HepG2 (cell line): ENCODE data around the gene GJC2. TPM values are rescaled to one million over a fixed set of nuclear protein-coding genes. Genes with fewer than 3 reads are reported as not detected.
A peak's percentile ranks its signal among the peaks of the same experiment; 100 is the strongest.

ENCODE experiments used
- FOXO1 ChIP-seq: sonication (generic); formaldehyde crosslinking; IDR thresholded peaks from 2 replicates; pipeline ENCODE4 v1.4.0; 2020; ENCODE audit warnings: missing genetic modification reagents
- GZF1 ChIP-seq: sonication (generic); formaldehyde crosslinking; IDR thresholded peaks from 2 replicates; pipeline ENCODE4 v1.5.1; 2020; ENCODE audit warnings: mild to moderate bottlenecking, missing genetic modification reagents
- HNF4A ChIP-seq: sonication (generic); formaldehyde crosslinking; IDR thresholded peaks from 2 replicates; pipeline ENCODE4 v1.4.0; 2020; ENCODE audit warnings: missing genetic modification reagents
- HOXA3 ChIP-seq: sonication (generic); formaldehyde crosslinking; IDR thresholded peaks from 2 replicates; pipeline ENCODE4 v1.5.0; 2020; ENCODE audit warnings: missing genetic modification reagents
- HOXA5 ChIP-seq: sonication (generic); formaldehyde crosslinking; IDR thresholded peaks from 2 replicates; pipeline ENCODE4 v1.4.0; 2020; ENCODE audit warnings: missing genetic modification reagents
- MIXL1 ChIP-seq: IDR thresholded peaks from 2 replicates; pipeline ENCODE4 v1.6.1; 2016
- MYNN ChIP-seq: sonication (generic); formaldehyde crosslinking; IDR thresholded peaks from 2 replicates; pipeline ENCODE4 v1.4.0; 2020; ENCODE audit warnings: mild to moderate bottlenecking, low read depth, missing genetic modification reagents
- NFE2L2 ChIP-seq: fragments of 150-350 bp; IDR thresholded peaks from 2 replicates; pipeline ENCODE4 v1.6.1; 2014; ENCODE audit warnings: low read length
- RBM39 ChIP-seq: fragments of 200-400 bp; formaldehyde crosslinking; IDR thresholded peaks from one replicate; pipeline ENCODE4 v1.6.1; 2018; ENCODE audit warnings: antibody characterized with exemption, mild to moderate bottlenecking, low read depth, low read length; ENCODE audit not compliant: poor library complexity, severe bottlenecking
- SALL1 ChIP-seq: sonication (generic); formaldehyde crosslinking; IDR thresholded peaks from 2 replicates; pipeline ENCODE4 v1.8.0; 2022; ENCODE audit warnings: mild to moderate bottlenecking, missing genetic modification reagents
- SRF ChIP-seq: IDR thresholded peaks from 2 replicates; pipeline ENCODE4 v1.6.1; 2011; ENCODE audit warnings: mild to moderate bottlenecking, low read depth, low read length, moderate library complexity
- TAF15 ChIP-seq: fragments of 200-400 bp; formaldehyde crosslinking; IDR thresholded peaks from one replicate; pipeline ENCODE4 v1.6.1; 2018; ENCODE audit warnings: mild to moderate bottlenecking, low read depth, low read length; ENCODE audit not compliant: poor library complexity, severe bottlenecking
- YEATS4 ChIP-seq: sonication (generic); formaldehyde crosslinking; IDR thresholded peaks from 2 replicates; pipeline ENCODE4 v1.4.0; 2020; ENCODE audit warnings: missing genetic modification reagents, borderline replicate concordance
- ZFP37 ChIP-seq: sonication (generic); formaldehyde crosslinking; IDR thresholded peaks from 2 replicates; pipeline ENCODE4 v1.4.0; 2020; ENCODE audit warnings: missing genetic modification reagents, borderline replicate concordance
- ZNF547 ChIP-seq: sonication (generic); formaldehyde crosslinking; IDR thresholded peaks from 2 replicates; pipeline ENCODE4 v1.5.1; 2020; ENCODE audit warnings: mild to moderate bottlenecking, missing genetic modification reagents
- ZNF569 ChIP-seq: sonication (generic); formaldehyde crosslinking; IDR thresholded peaks from 2 replicates; pipeline ENCODE4 v1.5.0; 2020; ENCODE audit warnings: mild to moderate bottlenecking, missing genetic modification reagents, moderate library complexity, borderline replicate concordance
- ZNF614 ChIP-seq: IDR thresholded peaks from 2 replicates; pipeline ENCODE4 v1.6.1; 2018; ENCODE audit warnings: missing biosample characterization, missing genetic modification reagents, inconsistent platforms, borderline replicate concordance
- ZNF709 ChIP-seq: sonication (generic); formaldehyde crosslinking; IDR thresholded peaks from 2 replicates; pipeline ENCODE4 v1.5.0; 2020; ENCODE audit warnings: mild to moderate bottlenecking, missing genetic modification reagents
- polyA plus RNA-seq, 8 experiments: library from polyadenylated mRNA; depleted of rRNA in 3 of 8; stranded (reverse) in 7 of 8; unstranded in 1 of 8; fragments of >200 nt; fragmentation: Illumina TruSeq in 4 of 8; extraction: Trizol in 4 of 8; gene quantifications; 2 replicates each; pipeline versions ENCODE4 v1.2.1 to v1.2.3, GENCODE V29; 2011 to 2016; ENCODE audit warnings: low read depth in 4 of 8, missing spikeins in 1 of 8, mixed read lengths in 1 of 8; ENCODE audit not compliant: insufficient read depth in 1 of 8
- total RNA-seq, 5 experiments: library from RNA; depleted of rRNA; stranded (reverse); fragments of >200 nt; fragmentation: Illumina TruSeq; extraction: Trizol; gene quantifications; 2 replicates each; pipeline ENCODE4 v1.2.3, GENCODE V29; 2016; ENCODE audit warnings: low read depth in 1 of 5
- TF ChIP-seq, protein P1 (sequence below): IDR thresholded peaks from 2 replicates; pipeline ENCODE4 v1.6.1; 2016; ENCODE audit warnings: missing biosample characterization, missing genetic modification reagents, low read depth
- TF ChIP-seq, protein P2 (sequence below): sonication (generic); formaldehyde crosslinking; IDR thresholded peaks from 2 replicates; pipeline ENCODE4 v1.4.0; 2020; ENCODE audit warnings: mild to moderate bottlenecking, missing genetic modification reagents
- TF ChIP-seq, protein P3 (sequence below): sonication (generic); formaldehyde crosslinking; conservative IDR thresholded peaks from 2 replicates; pipeline ENCODE4 v1.4.0; 2020; ENCODE audit warnings: missing genetic modification reagents
- TF ChIP-seq, protein P4 (sequence below): sonication (generic); formaldehyde crosslinking; IDR thresholded peaks from 2 replicates; pipeline ENCODE4 v1.4.0; 2020; ENCODE audit warnings: missing genetic modification reagents; ENCODE audit errors: not compliant biosample characterization
- TF ChIP-seq, protein P5 (sequence below): sonication (generic); formaldehyde crosslinking; IDR thresholded peaks from 2 replicates; pipeline ENCODE4 v1.4.0; 2020; ENCODE audit warnings: missing genetic modification reagents, mild to moderate bottlenecking, borderline replicate concordance

Gene GJC2
- total and polyA plus RNA-seq, 2 of the 13 experiments (the other 11 are each of a cell fraction or from before 2014, with no cell fraction given), result 1.6 to 3.8 TPM

DNA sequence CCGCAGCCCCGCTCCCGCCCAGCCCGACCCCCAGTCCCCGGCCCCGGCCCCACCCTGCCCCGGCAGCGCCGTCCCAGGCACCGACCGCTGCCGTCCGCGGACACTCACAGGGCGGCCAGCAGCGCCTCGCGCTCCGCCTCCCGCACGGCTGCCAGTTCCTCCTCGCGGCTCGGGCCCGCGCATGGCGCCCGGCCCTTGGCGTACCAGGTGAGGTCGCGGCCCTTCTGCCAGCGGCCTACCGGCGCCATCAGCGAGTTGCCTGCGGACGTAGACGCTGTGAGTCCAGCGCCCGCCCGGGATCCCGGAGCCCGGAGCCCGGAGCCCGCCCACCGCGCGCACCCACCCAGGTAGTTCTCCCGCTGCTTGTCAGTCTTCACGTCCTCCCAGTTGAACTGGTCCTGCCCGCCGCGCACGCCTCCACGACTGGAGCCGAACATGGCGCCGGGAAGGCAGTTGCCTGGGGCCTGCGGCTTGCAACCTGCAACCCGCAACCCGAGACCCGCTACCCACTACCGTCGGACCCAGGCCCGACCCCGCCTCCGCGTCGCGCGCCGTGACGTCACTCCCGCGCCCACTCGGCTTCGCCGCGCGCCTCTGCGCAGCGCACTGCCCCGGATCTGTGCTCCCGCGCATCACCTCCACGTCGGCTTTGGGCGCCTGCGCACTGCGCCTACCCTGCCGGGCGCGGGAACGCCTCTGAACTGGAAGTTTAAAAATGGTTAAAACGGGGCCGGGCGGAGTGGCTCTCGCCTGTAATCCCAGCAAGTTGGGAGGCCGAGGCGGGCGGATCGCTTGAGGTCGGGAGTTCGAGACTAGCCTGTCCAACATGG is 46.7 kb upstream of the GJC2 start, which contains the start of gene C1orf35 (continued):
- TF ChIP-seq RBM39 (peak; percentile 80), ZNF614 (CRISPR knock-in tag) (peak; percentile 17; the same call in 1 of the 2 replicates), YEATS4 (CRISPR knock-in tag) (peak; percentile 90), ZFP37 (no peak), HOXA3 (CRISPR knock-in tag) (peak; percentile 99), TAF15 (no peak), HOXA5 (peak; percentile 90), SRF (no peak; the same call in 1 of the 2 replicates), ZNF569 (CRISPR knock-in tag) (no peak), GZF1 (CRISPR knock-in tag) (no peak; the same call in 1 of the 2 replicates), NFE2L2 (no peak), ZNF709 (CRISPR knock-in tag) (0 out of 2 replicates have a peak, but pooled peaks have one; percentile 44), SALL1 (CRISPR knock-in tag) (peak; percentile 85), HNF4A (CRISPR knock-in tag) (peak; percentile 17; the same call in 1 of the 2 replicates), FOXO1 (CRISPR knock-in tag) (no peak; the same call in none of the 2 replicates), MYNN (CRISPR knock-in tag) (no peak; the same call in 1 of the 2 replicates), ZNF547 (CRISPR knock-in tag) (peak; percentile 69), MIXL1 (CRISPR knock-in tag) (peak; percentile 48; the same call in 1 of the 2 replicates)
- TF ChIP-seq, protein P1, sequence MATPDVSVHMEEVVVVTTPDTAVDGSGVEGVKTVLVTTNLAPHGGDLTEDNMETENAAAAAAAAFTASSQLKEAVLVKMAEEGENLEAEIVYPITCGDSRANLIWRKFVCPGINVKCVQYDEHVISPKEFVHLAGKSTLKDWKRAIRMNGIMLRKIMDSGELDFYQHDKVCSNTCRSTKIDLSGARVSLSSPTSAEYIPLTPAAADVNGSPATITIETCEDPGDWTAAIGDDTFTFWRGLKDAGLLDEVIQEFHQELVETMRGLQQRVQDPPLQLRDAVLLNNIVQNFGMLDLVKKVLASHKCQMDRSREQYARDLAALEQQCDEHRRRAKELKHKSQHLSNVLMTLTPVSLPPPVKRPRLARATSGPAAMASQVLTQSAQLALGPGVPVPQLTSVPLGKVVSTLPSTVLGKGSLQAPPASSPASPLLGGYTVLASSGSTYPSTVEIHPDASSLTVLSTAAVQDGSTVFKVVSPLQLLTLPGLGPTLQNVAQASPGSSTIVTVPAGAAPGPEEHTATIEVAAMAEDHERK, result peak; percentile 88
- TF ChIP-seq, protein P2, sequence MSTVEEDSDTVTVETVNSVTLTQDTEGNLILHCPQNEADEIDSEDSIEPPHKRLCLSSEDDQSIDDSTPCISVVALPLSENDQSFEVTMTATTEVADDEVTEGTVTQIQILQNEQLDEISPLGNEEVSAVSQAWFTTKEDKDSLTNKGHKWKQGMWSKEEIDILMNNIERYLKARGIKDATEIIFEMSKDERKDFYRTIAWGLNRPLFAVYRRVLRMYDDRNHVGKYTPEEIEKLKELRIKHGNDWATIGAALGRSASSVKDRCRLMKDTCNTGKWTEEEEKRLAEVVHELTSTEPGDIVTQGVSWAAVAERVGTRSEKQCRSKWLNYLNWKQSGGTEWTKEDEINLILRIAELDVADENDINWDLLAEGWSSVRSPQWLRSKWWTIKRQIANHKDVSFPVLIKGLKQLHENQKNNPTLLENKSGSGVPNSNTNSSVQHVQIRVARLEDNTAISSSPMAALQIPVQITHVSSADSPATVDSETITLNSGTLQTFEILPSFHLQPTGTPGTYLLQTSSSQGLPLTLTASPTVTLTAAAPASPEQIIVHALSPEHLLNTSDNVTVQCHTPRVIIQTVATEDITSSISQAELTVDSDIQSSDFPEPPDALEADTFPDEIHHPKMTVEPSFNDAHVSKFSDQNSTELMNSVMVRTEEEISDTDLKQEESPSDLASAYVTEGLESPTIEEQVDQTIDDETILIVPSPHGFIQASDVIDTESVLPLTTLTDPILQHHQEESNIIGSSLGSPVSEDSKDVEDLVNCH (CRISPR knock-in tag), result peak; percentile 95; the same call in 1 of the 2 replicates
- TF ChIP-seq, protein P3, sequence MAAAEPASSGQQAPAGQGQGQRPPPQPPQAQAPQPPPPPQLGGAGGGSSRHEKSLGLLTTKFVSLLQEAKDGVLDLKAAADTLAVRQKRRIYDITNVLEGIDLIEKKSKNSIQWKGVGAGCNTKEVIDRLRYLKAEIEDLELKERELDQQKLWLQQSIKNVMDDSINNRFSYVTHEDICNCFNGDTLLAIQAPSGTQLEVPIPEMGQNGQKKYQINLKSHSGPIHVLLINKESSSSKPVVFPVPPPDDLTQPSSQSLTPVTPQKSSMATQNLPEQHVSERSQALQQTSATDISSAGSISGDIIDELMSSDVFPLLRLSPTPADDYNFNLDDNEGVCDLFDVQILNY, result peak; percentile 94
- TF ChIP-seq, protein P4, sequence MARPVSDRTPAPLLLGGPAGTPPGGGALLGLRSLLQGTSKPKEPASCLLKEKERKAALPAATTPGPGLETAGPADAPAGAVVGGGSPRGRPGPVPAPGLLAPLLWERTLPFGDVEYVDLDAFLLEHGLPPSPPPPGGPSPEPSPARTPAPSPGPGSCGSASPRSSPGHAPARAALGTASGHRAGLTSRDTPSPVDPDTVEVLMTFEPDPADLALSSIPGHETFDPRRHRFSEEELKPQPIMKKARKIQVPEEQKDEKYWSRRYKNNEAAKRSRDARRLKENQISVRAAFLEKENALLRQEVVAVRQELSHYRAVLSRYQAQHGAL, result no peak
- TF ChIP-seq, protein P5, sequence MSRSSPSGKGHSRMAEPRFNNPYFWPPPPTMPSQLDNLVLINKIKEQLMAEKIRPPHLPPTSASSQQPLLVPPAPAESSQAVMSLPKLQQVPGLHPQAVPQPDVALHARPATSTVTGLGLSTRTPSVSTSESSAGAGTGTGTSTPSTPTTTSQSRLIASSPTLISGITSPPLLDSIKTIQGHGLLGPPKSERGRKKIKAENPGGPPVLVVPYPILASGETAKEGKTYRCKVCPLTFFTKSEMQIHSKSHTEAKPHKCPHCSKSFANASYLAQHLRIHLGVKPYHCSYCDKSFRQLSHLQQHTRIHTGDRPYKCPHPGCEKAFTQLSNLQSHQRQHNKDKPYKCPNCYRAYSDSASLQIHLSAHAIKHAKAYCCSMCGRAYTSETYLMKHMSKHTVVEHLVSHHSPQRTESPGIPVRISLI (CRISPR knock-in tag), result no peak; the same call in 1 of the 2 replicates
